Activated CD8-positive, alpha-beta T cell treated with anti-CD3 and anti-CD28 coated beads for 36 hours (primary cell): ENCODE measurements around the gene TMEM74B. TPM values are rescaled to one million over a fixed set of nuclear protein-coding genes. Genes with fewer than 3 reads are reported as not detected.

Experiments used
- ATAC-seq: fragments of 200-7000 bp; cut with Tn5 transposase; one replicate; pipeline ENCODE4 v1.10.0; 2021; ENCODE audit warnings: mild to moderate bottlenecking, moderate library complexity
- CTCF ChIA-PET: fragments of 350-600 bp; sonication (Branson Sonifier 250); formaldehyde crosslinking; loops from one replicate; lab custom pipeline; 2021; ENCODE audit warnings: antibody characterized with exemption; lab: Charles Lee
- POLR2A ChIA-PET: fragments of 350-600 bp; sonication (Branson Sonifier 250); formaldehyde crosslinking; loops from one replicate; lab custom pipeline; 2021; ENCODE audit warnings: antibody characterized with exemption; lab: Charles Lee
- DNase-seq: peaks from one replicate; pipeline ENCODE4 v3.0.0-alpha.2; 2020
- H3K27ac Mint-ChIP-seq: one replicate; pipeline ENCODE4 v1.8.0; 2021; ENCODE audit warnings: mild to moderate bottlenecking, mixed read lengths
- H3K27me3 Mint-ChIP-seq: one replicate; pipeline ENCODE4 v1.8.0; 2021; ENCODE audit warnings: mixed read lengths
- H3K36me3 Mint-ChIP-seq: one replicate; pipeline ENCODE4 v1.8.0; 2021; ENCODE audit warnings: low read depth, mixed read lengths
- H3K4me1 Mint-ChIP-seq: one replicate; pipeline ENCODE4 v1.8.0; 2021; ENCODE audit warnings: low read depth, mixed read lengths
- H3K4me3 Mint-ChIP-seq: one replicate; pipeline ENCODE4 v1.8.0; 2021; ENCODE audit warnings: mild to moderate bottlenecking, moderate library complexity, mixed read lengths
- H3K9me3 Mint-ChIP-seq: one replicate; pipeline ENCODE4 v1.8.0; 2021; ENCODE audit warnings: mixed read lengths
- CTCF ChIP-seq: fragments of 200-600 bp; IDR thresholded peaks from one replicate; pipeline ENCODE4 v1.8.0; 2022; ENCODE audit warnings: antibody characterized with exemption, mild to moderate bottlenecking
- intact Hi-C: fragments of 100-400 bp; cut with micrococcal nuclease; formaldehyde crosslinking; loops from one replicate; pipeline ENCODE4 v1.10.0; 2022
- total RNA-seq, 2 experiments: library from RNA; stranded (reverse); gene quantifications; one replicate each; pipeline ENCODE4 v1.2.3, GENCODE V29; 2021

TMEM74B gene
- total RNA-seq, 2 experiments from 2014 or later = 1.8 to 2.2 TPM

DNA sequence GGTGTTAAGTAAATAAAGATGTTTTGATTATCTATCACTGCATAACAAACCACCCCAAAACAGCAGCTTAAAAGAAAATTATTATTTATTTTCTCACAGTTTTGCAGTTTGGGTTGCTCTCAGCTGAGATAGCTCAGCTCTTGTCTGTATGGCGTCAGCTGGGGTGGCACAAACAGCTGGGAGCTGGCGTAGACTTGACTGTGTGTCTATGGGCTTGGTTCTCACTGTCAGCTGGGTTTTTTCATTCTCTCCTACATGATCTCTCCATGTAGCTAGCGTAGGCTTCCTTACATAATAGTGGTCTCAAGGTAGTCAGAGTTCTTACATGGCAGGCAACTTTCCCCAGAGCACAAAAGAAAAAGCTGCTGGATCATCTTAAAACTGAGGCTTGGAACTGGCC, 6.5 kb upstream of the TMEM74B start:
- Mint-ChIP-seq H3K36me3 (no peaks in the 10 kb centered on the region), H3K27ac (no peak overlapping the region), H3K9me3 (peaks cover 2% of the 10 kb centered on the region), H3K27me3 (peaks cover 1% of the 10 kb centered on the region), H3K4me3 (no peak overlapping the region), H3K4me1 (no peaks in the 10 kb centered on the region)
- ChIA-PET CTCF (interaction anchor here (0.9 to 1.2 kb wide), 2 partner anchors 21 to 22 kb away, joined by 3 read pairs; no protein-coding TSS in a partner anchor), POLR2A (interaction anchor here (1.3 kb wide), 1 partner anchor 8 kb away, joined by 4 read pairs; no protein-coding TSS in a partner anchor)
- TF ChIP-seq CTCF = no peak
- DNase-seq (no peak), ATAC-seq (no peak)
- intact Hi-C loops = no loop called here

- Mint-ChIP-seq H3K27me3 (peaks cover 6% of the 10 kb centered on the region), H3K36me3 (no peaks in the 10 kb centered on the region), H3K27ac (no peak overlapping the region), H3K4me3 (no peak overlapping the region), H3K4me1 (no peaks in the 10 kb centered on the region), H3K9me3 (no peaks in the 10 kb centered on the region)
- ATAC-seq = no peak
- DNase-seq = no peak
- intact Hi-C loops = no loop called here
- ChIA-PET POLR2A (interaction anchor here (1.3 kb wide), 1 partner anchor 9 kb away, joined by 4 read pairs; no protein-coding TSS in a partner anchor), CTCF (interaction anchor here (0.9 to 1.2 kb wide), 2 partner anchors 21 to 22 kb away, joined by 3 read pairs; no protein-coding TSS in a partner anchor)
- TF ChIP-seq CTCF = no peak
Observed at GRCh38 chr20:1190847-1191246, 6.1 kb upstream of the TMEM74B start.

DNA sequence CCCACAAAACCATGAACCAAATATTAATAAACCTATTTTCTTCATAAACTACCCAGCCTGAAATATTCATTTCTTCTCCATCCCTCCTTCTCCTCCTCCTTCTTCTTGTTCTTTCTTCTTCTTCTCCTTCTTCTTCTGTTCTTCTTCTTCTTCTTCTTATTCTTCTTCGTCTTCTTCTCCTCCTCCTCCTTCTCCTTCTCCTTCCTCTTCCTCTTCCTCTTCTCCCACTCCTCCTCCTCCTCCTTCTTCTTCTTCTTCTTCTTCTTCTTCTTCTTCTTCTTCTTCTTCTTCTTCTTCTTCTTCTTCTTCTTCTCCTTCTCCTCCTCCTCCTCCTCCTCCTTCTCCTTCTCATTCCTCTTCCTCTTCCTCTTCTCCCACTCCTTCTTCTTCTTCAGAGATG, 5.0 kb upstream of the TMEM74B start:
- H3K27ac Mint-ChIP-seq = no peak overlapping the region
- no peaks in the 10 kb centered on the region for H3K4me1 Mint-ChIP-seq
- DNase-seq = no peak
- ChIA-PET CTCF (no interaction called here), POLR2A (no interaction called here)
- peaks cover 6% of the 10 kb centered on the region for H3K27me3 Mint-ChIP-seq
- TF ChIP-seq CTCF = no peak
- no peak overlapping the region for H3K4me3 Mint-ChIP-seq
- intact Hi-C loops = no loop called here
- H3K36me3 Mint-ChIP-seq = no peaks in the 10 kb centered on the region
- no peaks in the 10 kb centered on the region for H3K9me3 Mint-ChIP-seq
- no peak for ATAC-seq

GRCh38 chr20:1188347-1188746, 3.6 kb upstream of the TMEM74B start:
- Mint-ChIP-seq H3K36me3 (no peaks in the 10 kb centered on the region), H3K9me3 (no peaks in the 10 kb centered on the region), H3K4me1 (peaks cover 2% of the 10 kb centered on the region), H3K27ac (no peak overlapping the region), H3K4me3 (no peak overlapping the region), H3K27me3 (peaks cover 20% of the 10 kb centered on the region)
- TF ChIP-seq CTCF = no peak
- POLR2A ChIA-PET = no interaction called here
- no peak for ATAC-seq
- no peak for DNase-seq
- CTCF ChIA-PET = interaction anchor here (1.2 kb wide), 1 partner anchor 25 kb away, joined by 3 read pairs; no protein-coding TSS in a partner anchor
- intact Hi-C loops = no loop called here

DNA sequence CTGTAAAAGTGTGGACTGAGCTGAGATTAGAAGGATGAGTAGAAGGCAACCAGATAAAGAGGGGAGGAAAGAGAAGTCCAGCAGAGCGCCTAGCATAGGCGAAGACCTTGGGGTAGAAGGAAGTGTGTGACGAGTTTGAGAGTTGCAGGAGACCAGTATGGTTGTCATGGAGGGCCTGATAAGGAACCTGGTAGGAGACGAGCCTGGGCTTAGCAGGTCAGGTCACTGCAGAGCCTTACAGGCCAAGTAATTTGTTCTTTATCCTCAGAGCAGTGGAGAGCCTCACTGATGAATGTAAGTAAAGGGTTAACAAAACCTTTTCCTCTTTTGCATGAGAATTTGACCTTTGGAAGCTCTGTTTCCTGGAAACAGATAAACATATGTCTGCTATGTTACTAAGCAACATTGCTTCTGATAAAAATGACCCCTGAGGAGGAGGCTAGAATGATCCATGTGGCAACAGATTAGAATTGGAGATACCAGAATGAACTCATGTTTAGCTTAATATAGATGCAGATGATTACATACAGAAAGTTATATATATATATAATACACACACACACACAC, 2.9 kb upstream of the TMEM74B start:
- no peak overlapping the region for H3K4me3 Mint-ChIP-seq
- H3K36me3 Mint-ChIP-seq = no peaks in the 10 kb centered on the region
- H3K9me3 Mint-ChIP-seq = no peaks in the 10 kb centered on the region
- ChIA-PET CTCF (interaction anchor here (1.0 to 1.2 kb wide), 2 partner anchors 12 to 25 kb away, joined by 3 read pairs; no protein-coding TSS in a partner anchor), POLR2A (interaction anchor here (0.7 kb wide), 1 partner anchor 28 kb away, joined by 3 read pairs; no protein-coding TSS in a partner anchor)
- ATAC-seq (no peak), DNase-seq (no peak)
- peaks cover 2% of the 10 kb centered on the region for H3K4me1 Mint-ChIP-seq
- H3K27ac Mint-ChIP-seq = no peak overlapping the region
- intact Hi-C loops = no loop called here
- peaks cover 26% of the 10 kb centered on the region for H3K27me3 Mint-ChIP-seq
- TF ChIP-seq CTCF = no peak
